HG03432 (cell line): ENCODE measurements around the gene TMPRSS4.

ENCODE experiments used
- ATAC-seq: cut with Tn5 transposase; IDR thresholded peaks from one replicate; pipeline ENCODE4 v1.9.1; 2021; ENCODE audit warnings: mild to moderate bottlenecking, moderate library complexity; ENCODE audit not compliant: unreplicated experiment

TMPRSS4 gene, protein sequence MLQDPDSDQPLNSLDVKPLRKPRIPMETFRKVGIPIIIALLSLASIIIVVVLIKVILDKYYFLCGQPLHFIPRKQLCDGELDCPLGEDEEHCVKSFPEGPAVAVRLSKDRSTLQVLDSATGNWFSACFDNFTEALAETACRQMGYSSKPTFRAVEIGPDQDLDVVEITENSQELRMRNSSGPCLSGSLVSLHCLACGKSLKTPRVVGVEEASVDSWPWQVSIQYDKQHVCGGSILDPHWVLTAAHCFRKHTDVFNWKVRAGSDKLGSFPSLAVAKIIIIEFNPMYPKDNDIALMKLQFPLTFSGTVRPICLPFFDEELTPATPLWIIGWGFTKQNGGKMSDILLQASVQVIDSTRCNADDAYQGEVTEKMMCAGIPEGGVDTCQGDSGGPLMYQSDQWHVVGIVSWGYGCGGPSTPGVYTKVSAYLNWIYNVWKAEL

DNA sequence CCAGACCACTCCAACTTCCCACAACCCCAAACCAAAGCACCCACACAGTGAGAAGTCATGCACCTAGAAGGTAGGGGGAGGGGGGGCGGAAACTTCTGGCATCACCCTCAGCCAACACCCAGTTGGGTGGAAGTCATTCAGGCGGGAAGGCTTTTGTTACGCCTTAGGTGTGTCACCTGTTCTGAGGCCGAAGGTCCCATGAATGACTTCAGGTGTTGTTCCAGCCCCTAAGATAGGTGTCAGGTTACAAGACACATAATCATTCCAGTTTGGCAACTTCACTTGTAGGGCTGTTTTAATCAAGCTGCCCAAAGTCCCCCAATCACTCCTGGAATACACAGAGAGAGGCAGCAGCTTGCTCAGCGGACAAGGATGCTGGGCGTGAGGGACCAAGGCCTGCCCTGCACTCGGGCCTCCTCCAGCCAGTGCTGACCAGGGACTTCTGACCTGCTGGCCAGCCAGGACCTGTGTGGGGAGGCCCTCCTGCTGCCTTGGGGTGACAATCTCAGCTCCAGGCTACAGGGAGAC is at the start of gene TMPRSS4:
Gene TMPRSS4 (plus strand): TSS at position 325 of the 528 bp plus-strand sequence. CDS start 225 bp downstream, outside the sequence.
- ATAC-seq: no peak

DNA sequence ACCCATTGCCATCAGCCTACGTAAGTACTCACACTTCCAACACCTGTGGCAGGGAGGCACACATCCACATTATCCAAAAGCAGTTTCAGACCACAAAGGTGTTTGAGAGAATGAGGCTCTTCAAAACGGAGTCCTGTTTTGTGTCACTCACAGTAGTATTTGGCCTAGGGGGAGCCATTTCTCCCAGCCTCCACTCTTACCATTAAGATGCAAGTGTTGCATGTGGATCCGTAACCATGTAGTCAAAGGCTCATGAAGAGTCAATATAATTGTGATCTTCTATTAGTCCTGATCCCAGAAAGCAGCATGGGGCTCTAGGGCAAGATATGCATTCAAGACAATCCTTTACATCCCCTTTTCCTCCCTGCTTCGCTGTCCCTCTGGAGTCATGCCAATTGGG is 49.2 kb upstream of the TMPRSS4 start:
- ATAC-seq: no peak

DNA sequence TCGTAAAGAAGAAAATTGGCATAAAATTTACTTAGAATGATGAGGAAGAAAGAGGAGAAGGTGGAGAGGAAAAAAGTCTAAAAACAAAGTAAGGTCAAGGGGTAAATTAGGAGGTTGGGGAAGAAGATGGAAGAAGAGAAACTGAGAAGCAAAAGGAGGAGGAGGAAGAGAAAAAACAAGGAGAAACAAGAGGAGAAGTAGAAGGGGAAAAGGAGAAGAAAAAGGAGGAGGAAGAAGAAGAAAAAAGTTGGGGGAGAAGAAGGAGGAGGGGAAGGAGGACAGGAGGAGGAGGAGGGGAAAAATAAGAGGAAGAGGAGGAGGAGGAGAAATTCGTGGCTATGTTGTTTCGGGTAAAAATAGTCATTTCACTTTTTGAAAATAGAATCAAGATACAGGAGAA is 48.3 kb upstream of the TMPRSS4 start:
- no peak for ATAC-seq

DNA sequence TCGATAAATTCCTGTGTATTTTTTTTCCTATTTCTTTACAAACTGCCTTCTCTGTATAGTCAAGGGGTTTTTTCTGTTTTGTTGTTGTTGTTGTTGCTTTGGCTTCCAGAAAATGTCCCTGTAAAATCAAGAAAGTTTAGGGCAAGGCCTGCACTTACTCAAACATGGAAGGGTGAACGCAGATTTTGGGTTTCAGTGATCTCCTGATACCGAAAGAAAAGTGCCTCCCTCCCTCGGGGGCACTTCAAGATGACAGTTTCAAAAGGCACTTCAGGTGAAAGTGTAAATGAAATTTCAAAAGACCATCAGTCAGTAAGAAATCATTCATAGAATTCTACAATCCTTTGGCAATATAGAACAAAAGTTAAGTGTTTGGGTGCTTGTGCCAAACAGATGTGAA is 43.4 kb upstream of the TMPRSS4 start:
- ATAC-seq: no peak

DNA sequence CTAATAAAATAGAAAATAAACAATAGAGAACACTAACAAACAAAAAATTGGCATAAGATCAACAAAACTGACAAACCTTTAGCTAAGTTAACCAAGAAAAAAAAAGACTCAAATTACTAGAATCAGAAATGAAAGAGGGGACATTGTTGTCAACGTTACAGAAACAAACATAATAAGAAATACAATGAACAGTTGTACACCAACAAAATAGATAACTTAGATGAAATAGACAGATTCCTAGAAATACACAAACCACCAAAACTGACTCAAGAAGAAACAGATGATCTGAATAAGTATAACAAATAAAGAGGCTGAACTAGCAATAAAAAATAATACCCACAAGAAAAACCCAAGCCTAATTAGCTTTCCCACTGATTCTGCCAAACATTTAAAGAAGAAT is 34.7 kb upstream of the TMPRSS4 start:
- no peak for ATAC-seq

DNA sequence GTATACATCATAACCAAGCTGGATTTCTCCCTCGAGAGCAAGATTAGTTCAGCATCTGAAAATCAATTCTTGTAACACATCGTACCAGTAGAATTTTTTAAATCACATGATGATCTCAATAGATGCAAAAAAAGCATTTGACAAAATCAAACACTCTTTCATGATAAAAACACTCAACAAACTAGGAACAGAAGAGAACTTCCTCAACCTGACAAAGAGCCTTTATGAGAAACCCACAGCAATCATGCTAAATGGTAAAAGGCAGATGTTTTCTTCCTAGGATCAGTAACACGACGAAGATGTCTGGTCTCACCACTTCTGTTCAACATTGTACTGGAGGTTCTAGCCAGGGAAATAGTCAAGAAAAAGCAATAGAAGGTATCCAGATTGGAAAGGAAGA is 34.1 kb upstream of the TMPRSS4 start:
- no peak for ATAC-seq

DNA sequence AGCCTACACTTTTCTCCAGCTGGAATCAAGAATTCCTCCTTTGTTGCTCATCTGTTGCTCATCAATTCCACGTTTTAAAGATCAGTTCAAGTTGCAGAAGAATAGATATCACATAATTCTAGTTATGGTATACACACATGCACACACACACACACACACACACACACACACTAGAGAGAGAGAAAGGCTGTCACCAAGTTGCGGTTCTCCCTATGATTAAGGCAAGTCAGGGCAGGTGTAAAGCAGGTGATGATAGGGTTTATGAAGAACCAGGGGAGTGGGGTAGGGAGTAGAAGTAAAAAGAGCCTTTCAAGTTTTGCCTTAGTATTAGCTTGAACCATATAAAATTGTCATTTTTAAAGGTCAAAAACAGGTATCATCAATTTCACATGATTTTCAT is 31.7 kb upstream of the TMPRSS4 start:
- ATAC-seq: no peak

DNA sequence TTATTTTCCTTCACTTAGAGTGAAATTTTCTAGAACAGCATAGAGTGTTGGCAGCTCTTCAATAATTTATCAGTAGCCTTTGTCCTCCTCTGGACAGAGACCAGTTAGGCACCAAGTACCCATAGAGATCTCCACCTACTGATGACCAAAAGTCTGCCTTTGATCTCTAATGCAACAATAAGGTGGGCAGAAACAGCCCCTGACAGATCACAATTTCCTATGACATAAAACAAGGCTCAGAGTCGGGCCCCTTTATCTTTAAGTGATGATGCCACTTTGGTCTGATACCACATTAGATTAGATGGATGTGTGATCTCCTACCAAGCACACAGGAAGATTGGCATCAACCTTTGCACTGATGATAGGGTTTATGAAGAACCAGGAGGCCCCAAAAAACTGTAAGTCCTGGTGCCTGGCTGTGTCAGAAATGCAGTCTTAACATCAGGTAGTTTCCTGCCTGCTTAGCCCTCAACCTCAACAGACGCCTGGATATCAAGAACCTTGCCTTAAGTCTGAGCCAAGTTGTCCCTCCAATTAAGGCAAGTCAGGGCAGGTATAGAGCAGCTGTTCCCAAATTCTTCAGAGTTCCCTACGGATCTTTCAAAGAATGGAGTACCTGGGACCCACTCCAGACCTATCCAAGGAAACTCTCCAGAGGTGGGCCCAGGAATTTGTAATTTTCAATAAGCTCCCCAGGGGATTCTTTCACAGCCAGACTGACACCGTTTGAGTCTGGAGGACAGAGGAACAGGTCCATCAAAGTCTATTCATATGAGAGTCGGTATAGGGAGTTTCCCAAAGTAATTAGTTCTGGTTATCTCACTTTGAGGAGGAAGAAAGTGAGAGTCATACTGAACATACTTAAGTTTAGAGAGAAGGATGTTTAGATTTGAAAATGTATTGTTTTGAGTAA is 30.6 kb upstream of the TMPRSS4 start:
- ATAC-seq: no peak

DNA sequence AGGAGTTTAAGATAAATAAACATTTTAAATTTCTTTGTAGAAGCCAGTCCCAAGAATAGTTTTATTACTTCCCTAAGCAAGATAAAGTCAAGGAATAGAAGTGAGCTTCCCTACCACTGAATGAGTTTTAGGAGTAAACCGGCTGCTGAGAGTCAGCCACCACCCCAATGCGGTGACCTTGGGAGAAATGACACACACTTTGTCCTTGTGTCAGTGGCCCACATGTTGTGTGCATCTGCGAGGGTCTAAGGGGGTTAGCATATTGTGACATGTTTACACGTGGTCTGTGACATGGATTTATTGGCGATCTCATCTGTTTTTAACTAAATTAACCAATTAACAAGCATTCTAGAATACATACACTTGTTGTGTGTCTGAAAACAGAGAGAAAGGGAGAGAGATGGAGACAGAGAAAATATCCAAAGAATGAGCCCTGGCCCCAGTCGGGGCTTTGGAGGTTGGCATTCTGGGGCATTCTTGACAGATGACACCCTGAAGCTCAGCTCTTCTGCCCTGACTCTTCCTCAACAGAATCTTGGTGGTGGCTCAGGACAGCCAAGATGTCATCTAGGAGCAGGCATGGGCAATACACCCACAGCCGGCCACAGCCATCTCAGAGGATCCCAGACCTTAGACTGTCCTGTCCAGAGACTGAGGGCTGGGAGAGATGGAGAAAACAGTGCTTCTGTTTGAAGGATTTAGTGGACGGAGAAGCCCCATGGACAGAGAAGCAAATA is 29.7 kb upstream of the TMPRSS4 start:
- ATAC-seq: no peak

DNA sequence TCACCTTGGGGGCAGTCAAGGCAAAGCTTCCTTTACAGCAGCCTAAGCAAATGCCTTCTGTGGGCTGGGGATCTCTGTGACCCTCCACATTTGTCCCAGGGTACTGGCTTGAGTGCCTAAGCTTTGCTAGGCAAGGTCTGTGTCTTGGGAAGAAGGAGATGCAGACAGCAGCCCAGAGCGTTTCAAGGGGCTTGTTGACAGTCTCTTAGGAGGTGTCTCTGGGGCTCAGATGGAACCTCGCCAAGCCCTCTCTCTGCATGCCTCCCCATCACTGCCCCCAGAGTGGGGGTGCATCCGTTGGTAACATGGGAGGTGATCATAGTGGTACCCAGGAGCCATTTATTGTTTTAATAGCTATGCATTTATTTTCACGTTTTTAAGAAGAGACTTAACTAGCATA is 29.1 kb upstream of the TMPRSS4 start:
- ATAC-seq: no peak

DNA sequence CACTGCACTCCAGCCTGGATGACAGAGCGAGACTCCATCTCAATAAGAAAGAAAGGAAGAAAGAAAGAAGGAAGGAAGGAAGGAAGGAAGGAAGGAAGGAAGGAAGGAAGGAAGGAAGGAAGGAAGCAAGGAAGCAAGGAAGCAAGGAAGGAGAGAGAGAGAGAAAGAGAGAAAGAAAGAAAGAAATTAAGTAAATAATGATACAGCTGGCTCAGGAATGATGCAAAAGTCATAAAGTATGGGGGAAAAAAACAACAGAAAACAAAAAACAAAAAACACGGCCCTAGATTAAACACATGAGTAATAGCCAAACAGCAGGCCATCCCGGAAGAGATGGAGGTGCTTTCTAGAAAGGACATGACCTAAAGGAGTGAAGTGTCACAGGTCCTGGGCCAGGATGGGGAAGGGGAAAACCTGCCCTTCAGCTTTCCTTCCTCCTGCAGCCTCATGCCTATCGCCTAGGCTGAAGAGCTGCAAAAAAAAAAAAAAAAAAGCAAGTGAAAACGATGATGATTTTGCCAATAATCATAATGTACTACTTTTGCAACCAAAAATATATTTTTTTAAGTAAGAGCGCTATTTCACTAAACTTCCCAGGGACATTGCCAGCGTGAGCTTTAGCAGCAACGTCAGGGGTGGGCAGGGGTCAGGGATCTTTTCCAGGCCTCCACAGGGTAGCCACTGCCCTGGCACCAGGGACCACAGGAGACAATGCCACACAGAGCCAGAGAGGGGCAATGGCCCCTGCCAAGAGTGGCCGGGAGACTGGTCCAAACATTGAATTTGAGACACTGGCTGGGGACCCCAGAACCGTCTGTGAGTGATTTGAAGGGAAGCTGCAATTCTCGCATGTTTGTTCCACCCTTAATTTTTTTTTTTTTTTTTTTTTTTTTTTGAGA is 28.2 kb upstream of the TMPRSS4 start:
- ATAC-seq: no peak

DNA sequence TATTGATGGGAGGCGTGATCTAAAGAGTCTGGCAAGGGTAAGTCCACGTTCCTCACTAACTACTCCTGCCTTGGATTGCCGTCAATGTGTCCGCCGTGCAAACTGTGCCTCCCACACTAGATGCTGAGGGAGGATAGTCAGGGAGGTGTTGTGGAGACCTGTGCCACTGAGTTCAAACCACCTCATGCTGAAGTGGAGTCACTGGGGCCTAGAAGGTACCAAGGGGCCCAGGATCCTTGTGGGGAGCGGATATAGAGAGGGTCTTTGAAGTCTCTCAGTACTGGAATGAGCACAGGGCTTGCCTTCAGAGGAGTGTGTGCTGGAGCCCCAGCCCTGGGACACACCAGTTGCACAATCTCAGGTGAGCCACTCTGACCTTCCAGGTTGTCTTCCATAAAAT is 27.1 kb upstream of the TMPRSS4 start:
- ATAC-seq: no peak

DNA sequence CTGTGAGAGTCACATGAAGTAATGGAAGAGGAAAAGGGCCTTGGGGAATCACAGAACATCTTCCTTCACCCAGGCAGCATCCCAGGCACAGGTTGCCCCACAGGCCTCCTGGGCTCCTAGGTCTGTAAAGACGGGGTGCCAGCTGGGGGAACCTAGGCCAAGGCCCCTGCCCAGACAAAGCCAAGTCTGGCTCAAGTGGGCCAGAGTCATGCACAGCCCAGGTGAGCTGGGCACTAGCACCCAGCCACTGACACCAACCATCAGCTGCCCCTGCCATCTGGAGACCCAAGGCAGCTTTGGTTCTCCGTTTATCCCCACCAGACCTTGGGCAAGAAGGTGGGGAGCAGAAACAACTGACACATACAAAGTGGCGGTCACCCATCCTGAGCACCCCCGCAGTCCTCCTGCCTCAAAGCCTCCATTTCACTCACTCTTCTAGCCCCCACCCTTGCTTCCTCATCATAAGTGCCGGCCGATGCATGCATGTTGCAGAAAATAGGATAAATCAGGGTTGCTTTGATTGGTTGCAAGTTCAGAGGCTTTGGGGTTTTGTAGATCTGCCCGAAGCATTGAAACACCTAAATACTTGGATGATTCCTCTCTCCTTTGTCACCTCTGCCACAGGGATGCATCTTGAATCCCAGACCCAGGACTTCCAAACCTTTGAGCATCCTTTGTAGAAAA is 26.5 kb upstream of the TMPRSS4 start:
- no peak for ATAC-seq

DNA sequence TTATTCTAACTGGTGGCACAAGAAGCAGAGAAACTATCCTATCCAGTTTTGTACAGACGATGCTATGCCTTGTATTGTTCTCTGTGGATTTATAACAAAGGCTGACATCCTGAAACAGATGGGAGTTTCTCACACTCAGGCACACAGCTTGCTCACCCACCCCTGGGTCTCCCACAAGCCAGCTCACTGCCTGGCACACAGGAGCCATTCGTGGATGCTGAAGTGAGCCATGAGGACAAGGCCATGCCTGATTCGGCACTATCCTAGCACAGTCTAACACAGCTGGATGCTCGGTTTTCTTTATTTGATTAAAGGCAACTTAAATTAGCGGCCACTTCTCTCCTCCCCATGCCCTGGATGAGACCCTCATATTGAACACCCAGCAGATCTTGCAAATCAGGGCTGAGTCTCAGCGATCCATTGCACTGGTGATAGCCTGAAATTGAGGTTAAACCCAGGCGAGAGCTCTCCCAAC is 25.7 kb upstream of the TMPRSS4 start:
- no peak for ATAC-seq

DNA sequence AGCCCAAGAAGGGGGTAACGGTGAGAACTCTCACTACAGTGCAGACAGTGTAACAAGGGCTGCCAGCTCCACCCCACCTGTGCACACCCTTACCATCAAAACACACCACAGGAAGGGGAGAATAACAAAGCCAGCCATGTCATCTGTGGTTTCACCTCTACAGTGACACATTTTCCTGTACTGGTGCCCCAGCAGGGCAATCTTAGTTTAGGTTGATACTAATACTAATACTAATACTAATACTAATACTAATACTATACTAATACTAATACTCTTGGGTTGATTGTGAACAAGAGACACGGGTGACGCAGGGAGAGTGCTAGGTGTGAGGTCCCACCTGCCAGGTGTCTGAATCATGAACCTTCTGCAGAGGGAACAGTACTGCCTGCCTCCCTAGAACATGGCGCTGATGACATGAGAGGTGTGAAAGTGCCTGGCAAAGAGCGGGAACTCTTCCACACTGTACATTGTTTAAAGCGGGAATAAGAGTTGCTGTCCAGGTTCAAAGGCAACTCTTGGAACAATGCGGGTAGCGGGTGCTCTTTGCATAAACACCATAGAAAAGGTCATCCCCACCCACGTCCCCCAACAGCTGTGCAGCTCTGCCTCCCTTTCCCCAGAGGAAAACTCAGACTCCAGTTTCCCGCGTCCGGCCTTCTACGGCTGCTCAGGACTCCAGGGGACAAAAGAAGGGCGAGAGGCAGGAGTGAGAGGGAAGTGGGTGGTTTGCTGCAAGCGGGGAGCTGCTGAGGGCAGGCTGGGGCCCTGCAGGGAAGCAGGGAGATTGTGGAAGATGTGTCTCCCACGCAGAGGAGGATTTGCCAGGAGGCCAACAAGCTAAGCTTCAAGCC is 25.0 kb upstream of the TMPRSS4 start:
- ATAC-seq: no peak

DNA sequence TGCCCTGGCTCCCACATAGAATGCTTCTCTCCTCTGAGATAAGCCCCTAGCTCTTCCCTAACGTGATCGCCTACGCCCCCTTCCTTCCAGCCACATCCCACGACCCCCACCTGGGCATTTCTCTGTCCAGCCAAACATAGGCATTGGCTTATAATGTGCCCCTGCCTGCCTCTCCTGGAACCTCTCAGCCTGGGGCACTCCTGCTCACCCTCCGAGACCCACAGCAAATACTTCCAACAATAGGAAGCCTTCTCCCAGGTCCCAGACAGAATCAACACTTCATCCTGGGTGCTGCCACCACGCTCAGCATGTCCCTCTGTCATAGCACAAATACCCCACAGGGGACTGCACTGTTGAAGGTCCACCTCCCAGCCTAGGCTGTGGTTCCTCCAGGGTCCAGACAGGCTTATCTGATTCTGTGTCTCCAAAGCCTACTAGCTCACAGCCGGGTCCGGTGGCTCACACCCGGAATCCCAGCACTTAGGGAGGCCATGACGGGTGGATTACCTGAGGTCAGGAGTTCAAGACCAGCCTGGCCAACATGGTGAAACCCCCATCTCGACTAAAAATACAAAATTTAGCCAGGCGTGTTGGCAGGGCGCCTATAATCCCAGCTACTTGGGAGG is 24.2 kb upstream of the TMPRSS4 start:
- no peak for ATAC-seq

DNA sequence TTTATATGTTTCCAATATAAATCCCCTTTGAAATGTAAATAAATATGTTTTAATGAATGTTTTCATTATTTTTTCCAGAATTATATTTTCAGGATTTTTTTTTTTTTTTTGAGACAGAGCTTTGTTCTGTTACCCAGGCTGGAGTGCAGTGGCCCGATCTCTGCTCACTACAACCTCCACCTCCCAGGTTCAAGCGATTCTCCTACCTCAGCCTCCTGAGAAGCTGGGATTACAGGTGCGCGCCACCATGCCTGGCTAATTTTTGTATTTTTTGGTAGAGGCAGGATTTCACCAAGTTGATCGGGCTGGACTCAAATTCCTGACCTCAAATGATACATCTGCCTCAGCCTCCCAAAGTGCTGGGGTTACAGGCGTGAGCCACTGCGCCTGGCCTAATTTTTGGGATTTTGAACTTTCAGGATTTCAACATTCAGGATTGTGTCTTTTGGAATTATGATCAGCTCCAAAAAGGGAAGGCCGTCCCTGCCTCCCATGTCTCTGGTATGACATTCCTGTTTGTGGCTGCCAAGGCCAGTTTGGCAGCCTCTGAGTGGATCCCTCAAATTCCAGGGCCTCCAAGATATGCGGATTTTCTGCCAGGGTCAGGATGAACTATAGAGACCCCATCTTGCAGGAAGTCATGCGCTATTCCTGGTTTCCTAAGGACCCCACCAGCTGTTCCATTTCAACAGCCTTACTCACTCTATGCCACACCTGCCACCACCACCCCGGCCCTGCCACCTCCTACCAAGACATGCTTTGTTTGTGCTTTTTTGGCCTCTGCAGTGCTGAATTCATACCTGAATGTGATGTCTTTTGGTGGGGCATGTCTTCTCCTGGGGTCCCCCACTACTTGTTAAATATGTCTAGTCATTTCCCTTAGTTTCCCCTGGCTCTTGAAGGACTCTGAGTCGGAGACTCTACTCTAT is 21.9 kb upstream of the TMPRSS4 start:
- no peak for ATAC-seq
